ENCODE data around the gene RASSF3. TPM values are rescaled to one million over a fixed set of nuclear protein-coding genes. Genes with fewer than 3 reads are reported as not detected.
"Not testable (repeated sequence)": the region's sequence is repeated elsewhere in the genome, so short reads cannot be mapped to it uniquely, and the experiment has no call there.

RASSF3 gene
- total RNA-seq, 6 experiments from 2014 or later: 5.8 to 27.3 (median 10.6) TPM

- DNase-seq (peak; percentile 70 to 84 (median 78)), ATAC-seq (peak; percentile 67 to 80 (median 72))
- peak overlapping the region; percentile 75 to 78 (median 76) for H3K4me3 ChIP-seq
- intact Hi-C loops (cut with DNase I): no loop called here
- no peaks in the 10 kb centered on the region for H3K27me3 ChIP-seq
- peak overlapping the region; percentile 70 to 87 (median 77) for H3K27ac ChIP-seq
- WGBS (ENCODE audit: insufficient coverage, low coverage, low lambda C conversion rate, missing lambda C conversion rate): 0% methylated on average over 8 of the region's 60 CpGs
- TF ChIP-seq POLR2A (IDR thresholded peaks at IDR 0.05) (peak; percentile 31), CTCF (IDR thresholded peaks at IDR 0.05) (no peak)
- no peaks in the 10 kb centered on the region for H3K9me3 ChIP-seq
- peaks cover 0 to 8% (median 0%) of the 10 kb centered on the region in 4 donors for H3K4me1 ChIP-seq
- no peaks in the 10 kb centered on the region for H3K36me3 ChIP-seq
Measured at GRCh38 chr12:64610660-64611340, 505 bp downstream of the RASSF3 start.

GRCh38 chr12:64611341-64612284 is 1.3 kb downstream of the RASSF3 start:
- H3K27me3 ChIP-seq: no peaks in the 10 kb centered on the region
- TF ChIP-seq CTCF (IDR thresholded peaks at IDR 0.05): no peak
- no peak for TF ChIP-seq POLR2A (IDR thresholded peaks at IDR 0.05)
- peak overlapping the region; percentile 75 to 78 (median 76) for H3K4me3 ChIP-seq
- peak overlapping the region; percentile 70 to 87 (median 77) for H3K27ac ChIP-seq
- H3K36me3 ChIP-seq: no peaks in the 10 kb centered on the region
- WGBS (ENCODE audit: insufficient coverage, low coverage, low lambda C conversion rate, missing lambda C conversion rate): 10% methylated on average over 28 of the region's 31 CpGs
- DNase-seq (peak; percentile 58 to 63 (median 60)), ATAC-seq (peak; percentile 41 to 63 (median 48))
- intact Hi-C loops (cut with DNase I): no loop called here
- H3K4me1 ChIP-seq: peaks cover 0 to 8% (median 1%) of the 10 kb centered on the region in 4 donors
- no peaks in the 10 kb centered on the region for H3K9me3 ChIP-seq

DNA sequence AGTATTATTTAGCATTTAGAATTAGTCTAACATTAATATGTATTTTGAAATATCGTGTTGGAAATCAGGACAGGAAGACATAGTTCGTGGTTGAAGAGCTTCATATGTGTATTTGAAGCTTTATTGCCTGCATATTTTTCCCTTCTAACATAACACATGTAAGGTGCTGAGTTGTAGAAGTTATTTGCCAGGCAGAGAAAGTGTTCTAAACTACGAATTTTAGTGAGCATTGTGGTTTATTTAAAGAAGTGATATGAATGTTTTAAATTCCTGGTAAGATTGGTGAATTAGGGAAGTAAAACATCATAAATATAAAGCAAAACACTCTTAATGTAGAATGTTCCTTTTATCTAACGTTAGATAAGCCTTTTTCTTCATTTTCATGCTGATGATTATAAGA is 2.5 kb downstream of the RASSF3 start:
- intact Hi-C loops (cut with DNase I): no loop called here
- ATAC-seq (no peak), DNase-seq (no peak)
- H3K9me3 ChIP-seq: no peaks in the 10 kb centered on the region
- 37% methylated on average over 4 of the region's 4 CpGs for WGBS (ENCODE audit: insufficient coverage, low coverage, low lambda C conversion rate, missing lambda C conversion rate)
- no peak overlapping the region for H3K27ac ChIP-seq
- H3K4me3 ChIP-seq: no peak overlapping the region
- TF ChIP-seq POLR2A (IDR thresholded peaks at IDR 0.05): no peak
- TF ChIP-seq CTCF (IDR thresholded peaks at IDR 0.05): no peak
- no peaks in the 10 kb centered on the region for H3K36me3 ChIP-seq
- peaks cover 0 to 8% (median 2%) of the 10 kb centered on the region in 4 donors for H3K4me1 ChIP-seq
- H3K27me3 ChIP-seq: no peaks in the 10 kb centered on the region

DNA sequence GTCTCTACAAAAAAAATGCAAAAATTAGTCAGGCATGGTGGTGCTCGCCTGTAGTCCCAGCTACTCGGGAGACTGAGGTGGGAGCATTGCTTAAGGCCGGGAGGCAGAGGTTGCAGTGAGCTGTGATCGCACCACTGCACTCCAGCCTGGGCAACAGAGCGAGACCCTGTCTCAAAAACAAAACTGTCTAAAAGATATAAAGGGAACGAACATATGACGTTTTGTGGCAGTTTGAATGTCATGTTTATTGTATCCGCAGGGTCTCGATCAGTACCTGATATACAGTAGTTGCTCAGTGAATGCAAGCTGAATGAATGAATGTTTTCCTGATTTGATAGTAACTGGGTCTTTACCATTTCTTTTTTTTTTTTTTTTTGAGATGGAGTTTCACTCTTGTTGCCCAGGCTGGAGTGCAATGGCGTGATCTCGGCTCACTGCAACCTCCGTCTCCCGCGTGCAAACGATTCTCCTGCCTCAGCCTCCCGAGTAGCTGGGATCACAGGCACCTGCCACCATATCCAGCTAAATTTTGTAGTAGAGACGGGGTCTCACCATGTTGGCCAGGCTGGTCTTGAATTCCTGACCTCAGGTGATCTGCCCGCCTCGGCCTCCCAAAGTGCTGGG is 3.6 kb downstream of the RASSF3 start:
- H3K27me3 ChIP-seq; H3K9me3 ChIP-seq; intact Hi-C loops (cut with DNase I); H3K27ac ChIP-seq; DNase-seq; H3K4me3 ChIP-seq; H3K4me1 ChIP-seq; H3K36me3 ChIP-seq; ATAC-seq: not testable (repeated sequence)
- WGBS (ENCODE audit: insufficient coverage, low coverage, low lambda C conversion rate, missing lambda C conversion rate): 91% methylated on average over 18 of the region's 19 CpGs
